HG02938 (cell line): ENCODE results near the gene RPTOR.
A peak's percentile ranks its signal among the peaks of the same experiment; 100 is the strongest.
"Not testable (repeated sequence)": the region's sequence is repeated elsewhere in the genome, so short reads cannot be mapped to it uniquely, and the experiment has no call there.

Experiments
- ATAC-seq: cut with Tn5 transposase; IDR thresholded peaks from one replicate; pipeline ENCODE4 v1.9.1; 2021; ENCODE audit warnings: mild to moderate bottlenecking, moderate library complexity; ENCODE audit not compliant: unreplicated experiment

Gene RPTOR

GRCh38 chr17:80544655-80545498 is at the start of gene RPTOR:
Gene RPTOR, plus strand, starts transcription at chr17:80544838. Its CDS starts 792 bp downstream, at chr17:80545630.
- ATAC-seq = peak; percentile 76

GRCh38 chr17:80497726-80498241 is 46.9 kb upstream of the RPTOR start:
- ATAC-seq = no peak

GRCh38 chr17:80498242-80498919 is 46.3 kb upstream of the RPTOR start:
- ATAC-seq = no peak

- ATAC-seq = no peak
These were observed 45.7 kb upstream of the RPTOR start for GRCh38 chr17:80498920-80499410.

- ATAC-seq = no peak
These were observed 45.1 kb upstream of the RPTOR start for GRCh38 chr17:80499560-80499959.

GRCh38 chr17:80499961-80500665 is 44.5 kb upstream of the RPTOR start:
- no peak for ATAC-seq

GRCh38 chr17:80501741-80502577 is 42.7 kb upstream of the RPTOR start:
- ATAC-seq = no peak

GRCh38 chr17:80502578-80502877 is 42.1 kb upstream of the RPTOR start:
- no peak for ATAC-seq

GRCh38 chr17:80503031-80503430 is 41.6 kb upstream of the RPTOR start:
- ATAC-seq = no peak

GRCh38 chr17:80503921-80504320 is 40.7 kb upstream of the RPTOR start:
- no peak for ATAC-seq

- no peak for ATAC-seq
These were observed 39.8 kb upstream of the RPTOR start for GRCh38 chr17:80504686-80505413.

- ATAC-seq = not testable (repeated sequence)
These were observed 37.5 kb upstream of the RPTOR start for GRCh38 chr17:80507177-80507576.

- no peak for ATAC-seq
These were observed 36.7 kb upstream of the RPTOR start for GRCh38 chr17:80507965-80508364.

GRCh38 chr17:80509311-80509710 is 35.3 kb upstream of the RPTOR start:
- ATAC-seq = no peak

GRCh38 chr17:80510132-80510531 is 34.5 kb upstream of the RPTOR start:
- ATAC-seq = no peak

GRCh38 chr17:80510772-80511171 is 33.9 kb upstream of the RPTOR start:
- ATAC-seq = no peak

GRCh38 chr17:80511222-80512180 is 33.1 kb upstream of the RPTOR start:
- ATAC-seq = no peak

GRCh38 chr17:80512233-80512632 is 32.4 kb upstream of the RPTOR start:
- ATAC-seq = no peak

GRCh38 chr17:80513201-80513600 is 31.4 kb upstream of the RPTOR start:
- no peak for ATAC-seq
